ENCODE results near the gene GBX1. TPM values are rescaled to one million over a fixed set of nuclear protein-coding genes. Genes with fewer than 3 reads are reported as not detected.

The GBX1 gene
- total RNA-seq, 4 donors from 2014 or later: not detected

GRCh38 chr7:151176401-151176800 is 8.9 kb upstream of the GBX1 start:
- Histone ChIP-seq H3K27me3 (peaks cover 51% of the 10 kb centered on the region), H3K4me3 (no peak overlapping the region), H3K36me3 (no peaks in the 10 kb centered on the region), H3K9me3 (no peaks in the 10 kb centered on the region), H3K4me1 (no peaks in the 10 kb centered on the region), H3K27ac (no peak overlapping the region)
- DNase-seq (ENCODE audit: low spot score in 2 of 2): no peak
- no peak for TF ChIP-seq EP300 (IDR thresholded peaks at IDR 0.05)
- TF ChIP-seq POLR2A (IDR thresholded peaks at IDR 0.05): no peak
- no peak for TF ChIP-seq CTCF (IDR thresholded peaks at IDR 0.05)
- TF ChIP-seq POLR2AphosphoS5 (IDR thresholded peaks at IDR 0.05): no peak
- WGBS: 96% methylated on average over 9 of the region's 9 CpGs

- no peak for DNase-seq (ENCODE audit: low spot score in 2 of 2)
- H3K4me3 ChIP-seq: no peak overlapping the region
- H3K36me3 ChIP-seq: no peaks in the 10 kb centered on the region
- peaks cover 49% of the 10 kb centered on the region for H3K27me3 ChIP-seq
- no peaks in the 10 kb centered on the region for H3K4me1 ChIP-seq
- TF ChIP-seq CTCF (IDR thresholded peaks at IDR 0.05) (no peak), EP300 (IDR thresholded peaks at IDR 0.05) (no peak), POLR2A (IDR thresholded peaks at IDR 0.05) (no peak), POLR2AphosphoS5 (IDR thresholded peaks at IDR 0.05) (no peak)
- no peak overlapping the region for H3K27ac ChIP-seq
- H3K9me3 ChIP-seq: no peaks in the 10 kb centered on the region
- WGBS: 71% methylated on average over 8 of the region's 23 CpGs
These were observed 8.4 kb upstream of the GBX1 start for GRCh38 chr7:151175793-151176311.

GRCh38 chr7:151175047-151175792 is 7.7 kb upstream of the GBX1 start:
- Histone ChIP-seq H3K27me3 (peaks cover 49% of the 10 kb centered on the region), H3K27ac (no peak overlapping the region), H3K36me3 (no peaks in the 10 kb centered on the region), H3K4me3 (no peak overlapping the region), H3K4me1 (no peaks in the 10 kb centered on the region), H3K9me3 (no peaks in the 10 kb centered on the region)
- 82% methylated on average over 16 of the region's 16 CpGs for WGBS
- no peak for DNase-seq (ENCODE audit: low spot score in 2 of 2)
- TF ChIP-seq POLR2A (IDR thresholded peaks at IDR 0.05) (no peak), POLR2AphosphoS5 (IDR thresholded peaks at IDR 0.05) (no peak), EP300 (IDR thresholded peaks at IDR 0.05) (no peak), CTCF (IDR thresholded peaks at IDR 0.05) (no peak)

- Histone ChIP-seq H3K4me1 (no peaks in the 10 kb centered on the region), H3K36me3 (no peaks in the 10 kb centered on the region), H3K4me3 (no peak overlapping the region), H3K27me3 (peaks cover 50% of the 10 kb centered on the region), H3K9me3 (no peaks in the 10 kb centered on the region), H3K27ac (no peak overlapping the region)
- no peak for DNase-seq (ENCODE audit: low spot score in 2 of 2)
- no peak for TF ChIP-seq CTCF (IDR thresholded peaks at IDR 0.05)
- WGBS: 59% methylated on average over 55 of the region's 77 CpGs
These were observed 7.0 kb upstream of the GBX1 start for GRCh38 chr7:151174246-151175046.

Measured in suprapubic skin (tissue), 4 donors.